GM19240 (cell line): Measurements from ENCODE around the gene ATP13A1.
"Not testable (repeated sequence)": the region's sequence is repeated elsewhere in the genome, so short reads cannot be mapped to it uniquely, and the experiment has no call there.

ENCODE experiments used
- DNase-seq: peaks from one replicate; pipeline ENCODE4 v3.0.0; 2011; ENCODE audit warnings: low spot score; ENCODE audit not compliant: insufficient read length

Gene ATP13A1

GRCh38 chr19:19623383-19623782 is 40.1 kb downstream of the ATP13A1 start:
- DNase-seq: no peak

GRCh38 chr19:19619849-19620210 is 43.6 kb downstream of the ATP13A1 start:
- no peak for DNase-seq

DNA sequence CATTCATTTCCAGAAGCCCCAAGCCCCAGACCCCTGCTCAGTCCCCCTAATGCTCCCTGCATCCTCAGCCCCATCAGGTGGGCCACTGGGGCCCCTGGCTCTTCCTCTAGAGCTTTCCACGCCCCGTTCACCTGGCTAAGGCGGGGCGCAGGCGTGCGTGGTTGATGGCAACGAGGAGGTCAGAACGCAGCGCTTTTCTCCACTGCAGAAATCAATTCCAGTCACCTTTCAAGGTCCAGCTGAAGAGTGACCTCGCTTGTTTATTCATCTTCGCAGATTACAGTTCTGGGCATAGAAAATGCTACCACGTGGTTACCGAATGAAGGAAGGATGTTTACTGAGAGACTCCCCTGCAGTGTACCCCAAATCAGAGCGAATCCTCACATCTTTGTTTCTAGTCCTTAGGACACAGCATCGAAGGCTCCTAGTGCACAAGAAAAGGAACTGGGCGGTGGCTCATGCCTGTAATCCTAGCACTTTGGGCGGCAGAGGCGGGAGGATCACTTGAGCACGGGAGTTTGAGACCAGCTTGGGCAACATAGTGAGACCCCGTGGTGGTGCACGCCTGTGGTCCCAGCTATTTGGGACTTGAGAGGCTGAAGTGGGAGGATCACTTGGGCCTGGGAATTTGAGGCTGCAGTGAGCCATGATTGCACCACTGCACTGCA is 44.2 kb downstream of the ATP13A1 start:
- DNase-seq: no peak

DNA sequence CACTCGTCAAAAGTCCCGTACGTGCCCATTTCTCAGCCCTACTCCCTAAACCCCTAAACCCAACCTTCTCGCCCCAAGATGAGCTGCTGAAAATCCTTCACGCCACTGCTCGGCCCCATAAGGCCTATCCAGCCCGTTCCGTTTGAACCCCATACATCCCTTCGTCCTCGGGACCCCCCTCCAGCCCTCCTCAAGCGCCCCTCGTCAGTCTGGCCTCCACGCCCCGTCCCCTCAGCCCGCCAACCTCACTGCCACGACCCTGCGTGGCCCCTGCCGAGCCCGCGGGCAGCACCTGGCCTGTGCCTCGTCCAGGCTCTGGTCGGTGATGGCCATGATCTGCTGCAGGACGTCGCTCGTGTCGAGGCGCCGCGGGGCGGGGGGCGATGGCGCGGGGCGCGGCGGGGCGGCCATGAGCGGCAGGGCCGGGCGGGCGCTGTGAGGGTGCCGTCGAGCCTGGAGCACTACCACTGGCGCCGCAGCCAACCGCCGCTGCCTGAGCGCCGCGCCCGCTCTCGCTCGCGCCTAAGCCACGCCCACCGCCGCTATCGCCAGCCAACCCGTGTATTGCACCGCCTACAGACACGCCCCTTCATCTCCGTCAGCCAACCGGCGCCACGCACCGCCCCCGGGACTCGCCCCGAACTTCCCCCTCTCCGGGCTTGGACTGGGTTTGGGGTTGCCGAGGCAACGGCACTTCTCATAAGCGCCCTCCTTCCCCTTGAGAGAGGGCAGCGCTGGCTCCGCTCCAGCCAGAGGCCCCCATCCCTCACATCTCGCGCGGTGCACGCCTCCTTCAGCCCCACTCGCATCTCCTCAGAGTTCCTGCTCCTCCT is 45.0 kb downstream of the ATP13A1 start, which contains the start of gene PBX4:
Gene PBX4, minus strand, starts transcription at position 469 of the 833 bp plus-strand sequence. Its CDS starts 58 bp downstream, at position 411.
- peak; percentile 89 for DNase-seq

GRCh38 chr19:19615086-19615485 is 48.4 kb downstream of the ATP13A1 start:
- DNase-seq: no peak

DNA sequence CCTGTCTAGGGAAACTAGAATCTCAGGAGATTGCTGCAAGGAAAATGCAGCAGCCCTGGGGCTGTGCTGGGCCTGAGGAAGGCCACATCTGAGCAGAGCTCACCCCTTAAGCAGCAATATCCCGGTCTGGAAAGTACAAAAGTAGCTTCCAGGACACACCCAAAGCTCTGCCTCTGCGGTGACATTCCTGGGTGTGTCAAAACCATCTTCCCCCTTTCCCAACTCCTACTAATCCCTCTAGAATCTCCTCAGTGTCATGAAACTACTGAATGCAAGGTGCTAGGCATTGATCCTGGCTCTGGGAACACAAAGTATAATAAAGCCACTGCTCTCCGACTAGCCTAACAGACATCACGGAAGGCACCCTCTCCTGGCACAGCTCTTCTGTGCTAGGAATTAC is 50.0 kb downstream of the ATP13A1 start:
- DNase-seq: no peak

GRCh38 chr19:19610376-19611202 is 52.9 kb downstream of the ATP13A1 start:
- DNase-seq: no peak

- not testable (repeated sequence) for DNase-seq
Observed at GRCh38 chr19:19606686-19607085, 56.8 kb downstream of the ATP13A1 start.

DNA sequence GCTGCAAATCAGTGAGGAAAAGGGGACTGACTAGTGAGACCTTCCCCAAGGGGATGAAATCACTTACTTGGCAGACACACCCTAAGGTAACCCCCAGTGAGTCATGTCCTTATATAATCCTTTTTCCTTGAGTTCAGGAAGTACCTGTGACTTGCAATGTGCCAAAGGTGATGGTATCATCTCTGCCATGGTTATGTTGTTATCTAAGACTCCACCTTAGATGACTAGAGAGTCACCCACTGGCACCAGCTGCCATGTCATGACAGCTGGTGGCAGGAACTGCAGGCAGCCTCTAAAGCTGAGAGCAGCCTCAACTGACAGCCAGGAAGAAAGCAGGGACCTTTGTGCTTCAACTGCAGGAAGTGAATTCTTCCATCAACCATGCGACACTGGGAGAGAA is 57.5 kb downstream of the ATP13A1 start:
- no peak for DNase-seq

DNA sequence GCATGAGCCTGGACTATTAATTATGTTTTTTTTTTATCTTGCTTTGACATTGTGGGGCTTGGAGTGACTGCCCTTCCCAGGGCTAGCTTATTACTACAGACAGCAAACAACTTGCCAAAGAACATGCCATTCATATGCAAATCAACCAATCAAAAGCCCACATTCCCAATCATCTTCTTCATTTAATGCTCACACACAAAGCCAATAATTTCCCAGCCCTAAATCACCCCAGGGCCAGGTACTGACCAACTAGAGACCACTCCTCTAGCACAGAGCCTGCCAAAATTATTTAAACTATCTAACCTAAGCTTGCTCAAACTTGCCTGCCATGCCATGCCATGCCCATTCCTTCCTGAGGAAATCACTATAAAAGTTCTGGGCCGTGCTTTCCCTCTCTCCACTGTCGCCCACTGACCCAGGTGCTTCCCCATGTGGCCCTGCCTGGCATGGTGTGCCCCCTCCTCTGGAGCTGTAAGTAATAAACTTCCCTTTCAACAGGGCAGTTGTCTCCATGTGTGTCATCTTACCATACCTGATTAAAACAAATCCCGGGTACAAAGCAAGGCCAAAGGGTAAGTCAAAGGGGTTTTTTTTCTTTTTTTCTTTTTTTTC is 60.7 kb downstream of the ATP13A1 start:
- DNase-seq: no peak

DNA sequence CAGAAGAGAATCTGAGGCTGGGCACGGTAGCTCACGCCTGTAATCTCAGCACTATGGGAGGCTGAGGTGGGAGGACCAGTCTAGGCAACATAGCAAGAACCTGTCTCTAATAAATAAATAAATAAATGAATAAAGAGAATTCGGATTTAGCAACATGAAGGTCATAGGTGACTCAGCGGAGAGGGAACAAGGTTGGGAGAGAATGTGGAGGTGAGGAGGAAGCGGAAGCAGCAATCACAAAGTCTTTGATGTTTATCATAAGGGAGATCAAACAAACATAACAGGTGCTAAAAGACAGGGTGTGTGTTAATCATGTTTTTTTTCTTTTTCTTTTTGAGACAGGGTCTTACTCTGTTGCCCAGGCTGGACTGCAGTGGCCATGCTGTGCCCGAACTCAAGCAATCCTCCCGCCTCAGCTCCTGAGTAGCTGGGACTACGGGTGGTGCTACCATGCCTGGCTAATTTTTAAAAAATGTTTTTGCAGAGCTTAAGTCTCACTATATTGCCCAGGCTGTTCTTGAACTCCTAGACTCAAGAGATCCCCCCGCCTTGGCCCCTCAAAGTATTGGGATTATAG is 61.3 kb downstream of the ATP13A1 start:
- DNase-seq: no peak

GRCh38 chr19:19600793-19601330 is 62.6 kb downstream of the ATP13A1 start:
- no peak for DNase-seq

DNA sequence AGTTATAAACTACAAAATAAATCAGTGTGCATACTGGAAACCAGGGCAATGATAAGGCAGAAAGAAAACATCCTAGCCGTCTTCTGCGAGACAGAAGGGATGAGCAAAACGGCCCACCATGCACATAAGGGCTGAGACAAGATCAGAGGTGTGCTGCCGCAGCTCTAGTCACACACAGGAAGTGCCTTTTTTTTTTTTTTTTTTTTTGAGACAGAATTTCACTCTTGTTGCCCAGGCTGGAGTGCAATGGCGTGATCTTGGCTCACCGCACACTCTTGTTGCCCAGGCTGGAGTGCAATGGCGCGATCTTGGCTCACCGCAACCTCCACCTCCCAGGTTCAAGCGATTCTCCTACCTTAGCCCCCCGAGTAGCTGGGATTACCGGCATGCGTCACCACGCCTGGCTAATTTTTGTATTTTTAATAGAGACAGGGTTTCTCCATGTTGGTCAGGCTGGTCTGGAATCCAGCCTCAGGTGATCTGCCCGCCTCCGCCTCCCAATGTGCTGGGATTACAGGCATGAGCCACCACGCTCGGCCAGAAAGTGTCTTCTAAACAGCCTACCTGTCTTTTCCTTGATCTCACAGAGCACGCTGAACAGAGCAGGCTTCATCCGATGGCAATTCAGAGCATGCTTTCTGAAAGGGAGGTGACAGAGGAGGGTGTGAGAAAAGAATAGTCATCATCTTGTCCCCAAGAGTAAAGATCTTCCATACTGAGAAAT is 64.6 kb downstream of the ATP13A1 start:
- not testable (repeated sequence) for DNase-seq

DNA sequence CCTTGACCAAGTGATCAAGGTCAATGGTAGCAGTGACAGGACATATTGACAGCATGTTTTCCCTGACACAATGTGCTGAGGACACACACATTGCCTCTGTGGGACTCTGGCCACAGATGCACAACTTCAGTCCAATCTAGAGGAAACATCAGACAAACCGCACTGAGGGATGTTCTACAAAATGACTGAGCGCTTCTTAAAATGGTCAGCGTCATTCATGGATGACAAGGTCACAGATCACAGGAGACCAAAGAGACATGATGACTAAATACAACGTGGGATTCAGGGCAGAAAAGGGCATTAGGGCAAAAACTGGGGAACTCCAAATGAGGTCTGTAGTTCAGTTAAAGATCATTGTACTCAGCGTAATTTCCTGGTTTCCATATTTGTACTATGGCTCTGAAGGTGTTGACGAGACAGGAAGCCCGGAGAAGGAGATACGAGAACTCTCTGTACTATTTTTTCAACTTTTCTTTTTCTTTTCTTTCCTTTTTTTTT is 65.6 kb downstream of the ATP13A1 start:
- DNase-seq: peak; percentile 30
